Activated T-helper 2 cell treated with anti-CD3 and anti-CD28 coated beads, Interferon-gamma antibody, Interleukin-2, Interleukin-4, amounts not matched to agents 10 μg/mL and 5 μg/mL and 100 μg/mL, durations not matched to agents 14 hours and 24 hours and 36 hours (primary cell): ENCODE results near the gene MYO15A. TPM values are rescaled to one million over a fixed set of nuclear protein-coding genes. Genes with fewer than 3 reads are reported as not detected.

ENCODE experiments used
- DNase-seq: peaks from one replicate; pipeline ENCODE4 v3.0.0; 2021; ENCODE audit warnings: low spot score
- H3K27ac Mint-ChIP-seq: one replicate; pipeline ENCODE4 v1.8.0; 2021; ENCODE audit warnings: mixed read lengths
- H3K27me3 Mint-ChIP-seq: one replicate; pipeline ENCODE4 v1.8.0; 2021; ENCODE audit warnings: low read depth, mixed read lengths
- H3K36me3 Mint-ChIP-seq: one replicate; pipeline ENCODE4 v1.8.0; 2021; ENCODE audit warnings: low read depth, mixed read lengths
- H3K4me1 Mint-ChIP-seq: one replicate; pipeline ENCODE4 v1.8.0; 2021; ENCODE audit warnings: low read depth, mixed read lengths
- H3K4me3 Mint-ChIP-seq: one replicate; pipeline ENCODE4 v1.8.0; 2021; ENCODE audit warnings: low read depth, mild to moderate bottlenecking, moderate library complexity, mixed read lengths
- H3K9me3 Mint-ChIP-seq: one replicate; pipeline ENCODE4 v1.8.0; 2021; ENCODE audit warnings: mixed read lengths
- intact Hi-C: fragments of 100-400 bp; cut with micrococcal nuclease; formaldehyde crosslinking; loops from one replicate; pipeline ENCODE4 v1.15.1; 2023
- total RNA-seq: library from RNA; stranded (reverse); gene quantifications from 2 replicates; pipeline ENCODE4 v1.2.3, GENCODE V29; 2022

The MYO15A gene
- total RNA-seq, 1 donor from 2014 or later: 0.80 TPM

GRCh38 chr17:18187821-18188761 is 79.5 kb downstream of the MYO15A start:
- no peaks in the 10 kb centered on the region for H3K9me3 Mint-ChIP-seq
- peak overlapping the region; percentile 97 for H3K4me3 Mint-ChIP-seq
- DNase-seq: no peak
- H3K4me1 Mint-ChIP-seq: peaks cover 51% of the 10 kb centered on the region
- peaks cover 65% of the 10 kb centered on the region for H3K36me3 Mint-ChIP-seq
- no peaks in the 10 kb centered on the region for H3K27me3 Mint-ChIP-seq
- intact Hi-C loops: loop anchor here (5.0 to 10.0 kb wide), 4 partner anchors 127 to 1189 kb away; partner anchors contain the start of genes ATPAF2, GID4, MAPK7 and SMCR8
- H3K27ac Mint-ChIP-seq: peak overlapping the region; percentile 47

- intact Hi-C loops: no loop called here
- peaks cover 72% of the 10 kb centered on the region for H3K36me3 Mint-ChIP-seq
These were observed 82.2 kb downstream of the MYO15A start for GRCh38 chr17:18190628-18191235.

GRCh38 chr17:18191236-18191667 is 82.7 kb downstream of the MYO15A start:
- intact Hi-C loops: no loop called here
- no peak overlapping the region for H3K27ac Mint-ChIP-seq
- H3K4me1 Mint-ChIP-seq: peaks cover 48% of the 10 kb centered on the region
- H3K27me3 Mint-ChIP-seq: no peaks in the 10 kb centered on the region
- no peak for DNase-seq
- no peaks in the 10 kb centered on the region for H3K9me3 Mint-ChIP-seq
- peaks cover 71% of the 10 kb centered on the region for H3K36me3 Mint-ChIP-seq
- no peak overlapping the region for H3K4me3 Mint-ChIP-seq

More at GRCh38 chr17:18190628-18191235, 82.2 kb downstream of the MYO15A start:
- Mint-ChIP-seq H3K4me1 (peaks cover 53% of the 10 kb centered on the region), H3K27ac (no peak overlapping the region), H3K4me3 (no peak overlapping the region), H3K27me3 (no peaks in the 10 kb centered on the region), H3K9me3 (no peaks in the 10 kb centered on the region)
- DNase-seq: no peak

GRCh38 chr17:18191967-18192366 is 83.4 kb downstream of the MYO15A start:
- Mint-ChIP-seq H3K9me3 (no peaks in the 10 kb centered on the region), H3K27ac (no peak overlapping the region), H3K27me3 (no peaks in the 10 kb centered on the region), H3K4me1 (peaks cover 42% of the 10 kb centered on the region), H3K36me3 (peaks cover 71% of the 10 kb centered on the region), H3K4me3 (no peak overlapping the region)
- no peak for DNase-seq
- intact Hi-C loops: no loop called here

GRCh38 chr17:18194394-18194793 is 85.8 kb downstream of the MYO15A start:
- intact Hi-C loops: no loop called here
- peaks cover 73% of the 10 kb centered on the region for H3K36me3 Mint-ChIP-seq
- no peaks in the 10 kb centered on the region for H3K27me3 Mint-ChIP-seq
- no peak for DNase-seq
- H3K4me3 Mint-ChIP-seq: no peak overlapping the region
- no peaks in the 10 kb centered on the region for H3K9me3 Mint-ChIP-seq
- no peak overlapping the region for H3K27ac Mint-ChIP-seq
- H3K4me1 Mint-ChIP-seq: peaks cover 29% of the 10 kb centered on the region

- Mint-ChIP-seq H3K36me3 (peaks cover 72% of the 10 kb centered on the region), H3K27ac (no peak overlapping the region), H3K9me3 (no peaks in the 10 kb centered on the region), H3K4me1 (peaks cover 25% of the 10 kb centered on the region), H3K27me3 (no peaks in the 10 kb centered on the region), H3K4me3 (no peak overlapping the region)
- intact Hi-C loops: no loop called here
- no peak for DNase-seq
These were observed 86.2 kb downstream of the MYO15A start for GRCh38 chr17:18194804-18195203.

- peaks cover 72% of the 10 kb centered on the region for H3K36me3 Mint-ChIP-seq
- intact Hi-C loops: no loop called here
- no peaks in the 10 kb centered on the region for H3K9me3 Mint-ChIP-seq
- H3K4me3 Mint-ChIP-seq: no peak overlapping the region
- no peak overlapping the region for H3K27ac Mint-ChIP-seq
- DNase-seq: no peak
- H3K4me1 Mint-ChIP-seq: peaks cover 21% of the 10 kb centered on the region
- H3K27me3 Mint-ChIP-seq: no peaks in the 10 kb centered on the region
These were observed 86.7 kb downstream of the MYO15A start for GRCh38 chr17:18195246-18195645.

GRCh38 chr17:18197535-18198194 is 89.1 kb downstream of the MYO15A start:
- Mint-ChIP-seq H3K9me3 (no peaks in the 10 kb centered on the region), H3K27ac (no peak overlapping the region), H3K4me1 (peaks cover 11% of the 10 kb centered on the region), H3K27me3 (no peaks in the 10 kb centered on the region), H3K36me3 (peaks cover 74% of the 10 kb centered on the region), H3K4me3 (no peak overlapping the region)
- intact Hi-C loops: no loop called here
- no peak for DNase-seq

- Mint-ChIP-seq H3K36me3 (peaks cover 76% of the 10 kb centered on the region), H3K4me1 (peaks cover 9% of the 10 kb centered on the region), H3K27me3 (no peaks in the 10 kb centered on the region), H3K27ac (no peak overlapping the region), H3K4me3 (no peak overlapping the region), H3K9me3 (no peaks in the 10 kb centered on the region)
- DNase-seq: no peak
- intact Hi-C loops: no loop called here
These were observed 90.0 kb downstream of the MYO15A start for GRCh38 chr17:18198530-18198929.

- Mint-ChIP-seq H3K4me1 (peaks cover 4% of the 10 kb centered on the region), H3K27ac (no peak overlapping the region)
- intact Hi-C loops: no loop called here
These were observed 92.6 kb downstream of the MYO15A start for GRCh38 chr17:18201108-18201507.

GRCh38 chr17:18203308-18203707 is 94.8 kb downstream of the MYO15A start:
- DNase-seq: no peak
- no peaks in the 10 kb centered on the region for H3K27me3 Mint-ChIP-seq
- intact Hi-C loops: no loop called here
- H3K27ac Mint-ChIP-seq: no peak overlapping the region
- peaks cover 57% of the 10 kb centered on the region for H3K36me3 Mint-ChIP-seq
- no peak overlapping the region for H3K4me3 Mint-ChIP-seq
- no peaks in the 10 kb centered on the region for H3K9me3 Mint-ChIP-seq
- H3K4me1 Mint-ChIP-seq: peaks cover 2% of the 10 kb centered on the region

More at GRCh38 chr17:18201108-18201507, 92.6 kb downstream of the MYO15A start:
- DNase-seq: no peak
- no peak overlapping the region for H3K4me3 Mint-ChIP-seq
- H3K27me3 Mint-ChIP-seq: no peaks in the 10 kb centered on the region
- H3K9me3 Mint-ChIP-seq: no peaks in the 10 kb centered on the region
- peaks cover 59% of the 10 kb centered on the region for H3K36me3 Mint-ChIP-seq

- Mint-ChIP-seq H3K9me3 (no peaks in the 10 kb centered on the region), H3K27me3 (no peaks in the 10 kb centered on the region), H3K4me3 (no peak overlapping the region), H3K4me1 (no peaks in the 10 kb centered on the region), H3K27ac (no peak overlapping the region), H3K36me3 (peaks cover 58% of the 10 kb centered on the region)
- intact Hi-C loops: no loop called here
- no peak for DNase-seq
These were observed 97.3 kb downstream of the MYO15A start for GRCh38 chr17:18205861-18206260.
